SKM-1 treated with dmso at 0.1 percent for 144 hours (cell line): ENCODE results near the gene SPACDR.

Source experiments
- DNase-seq: peaks from one replicate; lab custom pipeline; 2025; ENCODE audit not compliant: unreplicated experiment; lab: John Stamatoyannopoulos, UW

SPACDR gene

GRCh38 chr7:100419660-100420226, 44.3 kb downstream of the SPACDR start:
- no peak for DNase-seq

GRCh38 chr7:100418930-100419659, 45.0 kb downstream of the SPACDR start:
- DNase-seq, result no peak

GRCh38 chr7:100415448-100415847, 48.6 kb downstream of the SPACDR start:
- no peak for DNase-seq

GRCh38 chr7:100413889-100414288, 50.2 kb downstream of the SPACDR start:
- DNase-seq, result no peak

GRCh38 chr7:100413346-100413745, 50.7 kb downstream of the SPACDR start:
- DNase-seq, result peak; percentile 42

- DNase-seq, result no peak
Observed at GRCh38 chr7:100411101-100411500, 53.0 kb downstream of the SPACDR start.

GRCh38 chr7:100407285-100408180, 56.5 kb downstream of the SPACDR start:
- peak; percentile 42 for DNase-seq

- DNase-seq, result no peak
Observed at GRCh38 chr7:100406767-100407166, 57.3 kb downstream of the SPACDR start.
